Measurements from ENCODE around the gene EDAR.

DNA sequence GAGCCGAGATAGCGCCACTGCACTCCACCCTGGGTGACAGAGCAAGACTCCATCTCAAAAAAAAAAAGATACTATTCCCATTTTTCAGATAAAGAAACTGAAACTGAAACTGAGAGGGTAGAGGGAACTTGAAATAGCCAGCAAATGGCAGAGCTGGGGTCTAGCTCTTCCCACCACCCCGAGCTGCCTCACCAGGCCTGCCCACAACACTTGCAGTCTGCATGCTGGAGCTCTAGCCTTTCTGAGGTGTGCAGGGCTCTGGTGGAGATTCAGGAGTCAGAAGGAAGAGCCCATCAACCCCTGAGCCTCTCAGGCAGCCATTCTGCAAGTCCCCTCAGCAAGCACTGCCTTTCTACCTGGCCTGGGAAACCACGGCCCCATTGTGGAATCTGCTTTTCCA, 14.3 kb downstream of the EDAR start:
- TF ChIP-seq, protein P1, sequence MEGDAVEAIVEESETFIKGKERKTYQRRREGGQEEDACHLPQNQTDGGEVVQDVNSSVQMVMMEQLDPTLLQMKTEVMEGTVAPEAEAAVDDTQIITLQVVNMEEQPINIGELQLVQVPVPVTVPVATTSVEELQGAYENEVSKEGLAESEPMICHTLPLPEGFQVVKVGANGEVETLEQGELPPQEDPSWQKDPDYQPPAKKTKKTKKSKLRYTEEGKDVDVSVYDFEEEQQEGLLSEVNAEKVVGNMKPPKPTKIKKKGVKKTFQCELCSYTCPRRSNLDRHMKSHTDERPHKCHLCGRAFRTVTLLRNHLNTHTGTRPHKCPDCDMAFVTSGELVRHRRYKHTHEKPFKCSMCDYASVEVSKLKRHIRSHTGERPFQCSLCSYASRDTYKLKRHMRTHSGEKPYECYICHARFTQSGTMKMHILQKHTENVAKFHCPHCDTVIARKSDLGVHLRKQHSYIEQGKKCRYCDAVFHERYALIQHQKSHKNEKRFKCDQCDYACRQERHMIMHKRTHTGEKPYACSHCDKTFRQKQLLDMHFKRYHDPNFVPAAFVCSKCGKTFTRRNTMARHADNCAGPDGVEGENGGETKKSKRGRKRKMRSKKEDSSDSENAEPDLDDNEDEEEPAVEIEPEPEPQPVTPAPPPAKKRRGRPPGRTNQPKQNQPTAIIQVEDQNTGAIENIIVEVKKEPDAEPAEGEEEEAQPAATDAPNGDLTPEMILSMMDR (optimal IDR thresholded peaks at IDR 0.05 in 1 of 3, IDR thresholded peaks at IDR 0.05 in 1 of 3, conservative IDR thresholded peaks at IDR 0.05 in 1 of 3; ENCODE audit: extremely low read depth in 1 of 3, insufficient read depth in 2 of 3, low read length in 3 of 3), result no peak
- TF ChIP-seq EZH2 (IDR thresholded peaks at IDR 0.05; ENCODE audit: low read length), result no peak
